Endometrial microvascular endothelial cells (primary cell): ENCODE data around the gene MRPL24. TPM values are rescaled to one million over a fixed set of nuclear protein-coding genes. Genes with fewer than 3 reads are reported as not detected.

Experiments used
- in situ Hi-C: cut with HindIII; loops from 2 replicates; pipeline ENCODE4 v1.10.0; 2017; ENCODE audit warnings: low sequenced_read_pairs, low pct_unique_long_range_greater_than_20kb; ENCODE audit errors: inconsistent ontology term
- total RNA-seq: library from RNA; depleted of rRNA; stranded (reverse); fragments of >200 nt; gene quantifications from one replicate; pipeline ENCODE4 v1.2.3, GENCODE V29; 2015; ENCODE audit errors: inconsistent ontology term

The MRPL24 gene
- total RNA-seq, result 87.7 TPM

DNA sequence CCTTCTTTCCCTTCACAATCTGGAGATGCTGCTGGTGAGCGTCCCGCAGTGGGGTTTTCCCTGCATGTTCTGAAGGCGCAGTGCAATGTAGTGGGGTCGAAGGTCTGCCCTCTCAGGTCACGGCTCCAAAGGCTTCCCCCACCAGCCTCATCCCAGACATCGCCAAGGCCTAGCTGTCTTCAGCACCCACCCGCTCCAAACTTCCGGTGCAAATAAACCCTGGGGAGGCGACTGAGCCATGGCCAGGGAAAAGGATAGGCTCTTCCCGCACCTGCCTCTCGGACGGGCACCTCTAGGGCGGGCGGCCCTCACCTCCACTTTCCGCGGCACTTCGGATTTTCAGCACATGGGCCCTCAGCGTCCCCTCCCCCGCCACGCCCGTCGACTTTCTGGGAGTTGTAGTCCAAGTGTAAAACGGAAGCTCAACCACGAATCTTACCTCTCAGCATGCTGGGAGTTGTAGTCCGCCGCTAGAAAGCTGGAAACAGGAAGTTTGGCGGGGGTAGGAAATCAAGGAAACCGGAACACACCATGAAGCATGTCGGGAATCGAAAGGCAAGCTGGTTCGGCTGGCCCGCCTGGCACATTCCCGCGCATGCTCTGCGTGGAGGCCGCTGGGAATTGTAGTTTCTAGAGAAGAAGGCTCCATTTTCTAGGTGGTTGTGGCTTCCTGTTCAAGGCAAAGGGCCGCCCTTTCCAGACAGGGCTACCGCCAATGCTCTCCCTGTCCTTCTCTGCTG is at the start of gene MRPL24:
TSS of gene MRPL24 (minus strand) at position 348 of the 740 bp plus-strand sequence. CDS start 2,384 bp downstream, outside the sequence.
- in situ Hi-C loops, result no loop called here

DNA sequence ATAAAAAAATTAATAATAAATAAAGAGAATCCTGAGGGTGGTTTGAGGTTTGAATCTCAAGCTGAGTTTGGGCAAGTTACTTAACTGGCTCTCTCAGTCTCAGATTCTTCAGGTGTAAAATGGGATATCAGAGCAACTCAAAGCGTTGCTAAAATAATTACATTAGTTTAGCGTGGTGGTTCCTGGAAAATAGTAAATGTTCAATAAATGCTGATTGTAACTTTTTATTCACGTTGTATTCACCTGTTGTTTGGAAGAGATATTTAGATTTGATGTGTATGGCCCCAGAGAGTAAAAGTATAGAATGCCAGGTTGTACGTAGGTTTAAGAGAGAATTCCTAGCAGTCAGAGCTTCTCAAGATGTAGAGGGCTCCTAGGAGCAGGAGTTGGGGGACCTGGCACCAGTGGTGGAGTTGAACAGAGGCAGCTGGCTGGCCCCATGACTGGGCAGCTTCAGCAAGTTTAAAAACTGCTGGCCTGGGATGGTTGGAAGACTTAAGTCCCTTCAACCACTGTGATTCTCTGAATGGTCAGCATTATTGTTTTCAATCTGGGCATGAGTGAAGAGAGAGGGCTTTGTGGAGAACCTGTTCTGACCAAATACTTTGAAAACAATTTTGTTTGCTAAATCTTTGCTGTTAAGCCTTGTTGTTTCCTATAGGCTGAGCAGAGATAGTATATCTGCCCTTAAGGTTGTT is 48.9 kb upstream of the MRPL24 start:
- in situ Hi-C loops, result no loop called here

DNA sequence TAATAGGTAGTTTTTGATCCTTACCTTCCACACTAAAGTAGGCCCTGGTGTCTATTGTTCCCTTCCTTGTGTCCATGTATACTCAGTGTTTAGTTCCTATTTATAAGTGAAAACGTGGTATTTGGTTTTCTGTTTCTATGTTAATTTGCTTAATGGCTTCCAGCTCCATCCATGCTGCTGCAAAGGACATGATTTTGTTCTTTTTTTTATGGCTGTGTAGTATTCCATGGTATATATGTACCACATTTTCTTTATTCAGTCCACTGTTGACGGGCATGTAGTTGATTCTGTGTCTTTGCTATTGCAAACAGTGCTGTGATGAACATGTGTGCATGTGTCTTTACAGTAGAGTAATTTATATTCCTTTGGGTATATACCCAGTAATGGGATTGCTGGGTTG is 47.2 kb upstream of the MRPL24 start:
- in situ Hi-C loops, result no loop called here

DNA sequence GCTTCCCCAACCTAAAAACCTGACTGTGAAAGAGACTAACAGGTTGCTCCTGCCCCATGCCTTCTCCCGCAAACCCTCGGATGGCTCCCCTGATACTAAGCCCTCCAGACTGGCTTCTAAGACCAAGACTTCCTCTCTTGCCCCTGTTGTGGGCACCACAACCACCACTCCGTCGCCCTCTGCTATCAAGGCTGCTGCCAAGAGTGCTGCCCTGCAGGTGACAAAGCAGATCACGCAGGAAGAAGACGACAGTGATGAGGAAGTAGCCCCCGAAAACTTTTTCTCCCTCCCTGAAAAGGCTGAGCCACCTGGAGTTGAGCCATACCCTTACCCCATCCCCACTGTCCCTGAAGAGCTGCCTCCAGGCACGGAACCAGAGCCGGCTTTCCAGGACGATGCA is 45.8 kb upstream of the MRPL24 start:
- in situ Hi-C loops, result no loop called here

DNA sequence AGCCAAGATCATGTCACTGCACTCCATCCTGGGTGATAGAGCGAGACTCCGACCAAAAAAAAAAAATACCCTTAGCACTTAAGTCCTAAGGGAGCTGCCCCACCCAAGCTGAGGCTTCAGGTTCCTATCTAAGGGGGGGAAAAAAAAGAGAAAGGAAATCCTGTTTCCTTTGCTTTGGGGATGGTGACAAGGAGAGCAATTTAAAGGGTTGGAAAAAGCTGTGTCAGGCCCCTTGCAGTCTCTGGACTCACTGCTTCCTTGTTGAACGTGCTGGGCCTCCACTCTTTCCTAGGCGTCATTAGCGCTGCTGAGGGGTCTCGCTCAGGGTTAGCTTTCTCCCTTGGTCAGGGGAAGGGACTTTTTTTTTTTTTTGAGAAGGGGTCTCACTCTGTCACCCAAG is 44.6 kb upstream of the MRPL24 start:
- in situ Hi-C loops, result no loop called here

DNA sequence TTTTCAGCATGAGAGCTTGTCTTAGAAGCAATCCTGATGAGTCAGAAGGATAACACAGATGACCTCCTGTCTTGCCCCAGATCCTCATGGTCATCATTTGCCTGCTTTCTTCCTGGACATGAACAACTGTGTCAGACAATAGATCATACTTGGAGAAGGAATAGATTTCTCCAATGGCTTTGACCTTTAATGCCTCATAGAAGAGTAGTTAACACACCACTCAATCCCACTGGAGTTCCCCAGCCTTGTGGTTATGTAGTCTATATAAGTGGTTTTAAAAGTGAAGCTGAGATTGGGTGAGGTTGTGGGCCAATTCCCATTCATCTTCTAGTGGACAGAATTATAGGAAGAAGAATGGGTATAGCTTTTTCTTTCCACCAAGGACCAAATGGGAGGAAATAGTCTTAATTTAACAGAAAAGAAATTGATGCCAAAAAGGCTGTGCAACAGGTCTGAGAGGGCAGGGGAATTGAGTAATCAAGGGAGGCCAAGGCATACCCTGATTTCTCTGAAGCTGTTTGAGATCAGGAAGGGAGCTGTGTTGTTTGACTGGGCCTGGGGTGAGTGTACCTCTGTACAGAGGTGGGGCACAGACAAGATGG is 40.8 kb upstream of the MRPL24 start:
- in situ Hi-C loops, result no loop called here

GRCh38 chr1:156777573-156777972 is 36.7 kb upstream of the MRPL24 start:
- in situ Hi-C loops, result no loop called here

DNA sequence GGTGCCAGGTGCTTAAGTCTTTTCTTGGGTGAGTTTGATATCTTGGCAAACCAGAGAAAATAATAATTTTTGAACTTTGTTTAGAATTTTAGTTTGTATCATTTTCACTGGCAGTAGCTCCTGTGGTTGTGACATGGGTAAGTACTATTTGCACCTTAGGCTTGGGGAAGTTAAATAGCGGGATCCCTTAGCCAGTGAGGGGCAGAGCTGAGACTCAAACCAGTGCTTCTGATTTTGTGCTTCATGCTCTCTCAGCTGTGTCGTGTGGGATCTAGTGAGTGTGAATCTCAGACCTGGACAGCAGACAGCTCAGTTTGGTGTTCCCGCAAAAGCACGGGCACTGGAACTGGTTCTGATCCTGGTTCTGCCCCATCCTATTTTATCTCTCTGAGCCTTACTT is 36.1 kb upstream of the MRPL24 start:
- in situ Hi-C loops, result no loop called here

- in situ Hi-C loops, result no loop called here
Measured at GRCh38 chr1:156775799-156776198, 34.9 kb upstream of the MRPL24 start.

GRCh38 chr1:156773607-156774006 is 32.7 kb upstream of the MRPL24 start:
- in situ Hi-C loops, result no loop called here

GRCh38 chr1:156772728-156773497 is 32.0 kb upstream of the MRPL24 start:
- in situ Hi-C loops, result no loop called here

DNA sequence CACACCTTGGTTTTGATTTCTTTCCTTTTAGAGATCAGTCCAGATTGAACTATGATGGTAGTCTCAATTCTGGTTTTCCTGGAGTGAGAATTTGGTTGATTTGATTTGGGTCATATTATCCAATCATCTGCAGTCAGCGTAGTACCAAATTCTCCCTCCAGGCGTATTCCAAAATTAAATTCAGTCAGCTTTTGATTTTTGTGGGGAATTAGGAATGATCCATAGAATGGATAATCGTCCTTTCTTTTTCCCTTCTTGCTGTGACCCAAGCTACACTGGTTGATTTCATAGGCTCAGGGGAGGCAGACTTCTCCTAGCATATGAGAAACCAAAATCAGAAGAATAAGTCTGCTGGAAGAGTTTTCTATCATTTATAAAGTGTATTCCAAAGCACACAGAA is 31.3 kb upstream of the MRPL24 start:
- in situ Hi-C loops, result no loop called here

- in situ Hi-C loops, result no loop called here
Measured at GRCh38 chr1:156768610-156769295, 27.9 kb upstream of the MRPL24 start.

GRCh38 chr1:156767879-156768604 is 27.2 kb upstream of the MRPL24 start:
- in situ Hi-C loops, result no loop called here

DNA sequence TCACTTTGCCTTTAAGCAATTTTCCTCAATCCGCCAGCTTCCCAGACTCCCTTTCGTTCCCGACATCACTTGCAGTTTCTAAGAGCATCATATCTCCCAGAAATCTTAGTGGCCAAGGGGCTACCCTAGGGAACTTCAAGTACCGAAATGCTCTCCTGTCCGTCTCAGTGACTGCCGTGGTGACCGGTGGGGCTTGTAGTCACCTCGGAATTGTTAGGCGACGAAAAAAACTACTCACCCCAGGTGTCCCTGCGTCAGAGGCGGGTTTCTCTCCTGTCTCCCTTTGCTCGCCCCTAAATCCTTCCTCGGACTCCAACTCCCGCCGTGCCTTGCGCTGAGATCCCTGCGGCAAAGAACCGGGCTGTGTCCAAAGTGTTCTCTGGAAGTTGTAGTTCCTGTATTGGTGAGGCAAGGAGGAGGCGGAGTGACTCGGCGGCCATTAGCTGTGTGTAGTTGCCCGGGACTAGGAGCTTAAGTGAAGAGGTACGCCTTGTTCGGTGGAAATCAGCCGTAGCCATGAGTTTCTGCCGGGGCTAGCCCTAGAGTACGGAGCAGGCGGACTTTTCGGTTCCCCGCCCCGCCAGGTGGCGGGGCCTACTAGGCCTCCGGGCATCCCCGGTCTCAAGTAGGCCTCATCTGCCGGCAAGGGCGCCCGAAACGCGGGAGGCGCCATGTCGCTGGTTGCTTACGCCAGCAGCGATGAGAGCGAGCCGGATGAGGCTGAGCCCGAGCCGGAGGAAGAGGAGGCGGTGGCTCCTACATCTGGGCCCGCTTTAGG is 26.4 kb upstream of the MRPL24 start, which contains the start of gene PRCC:
TSS of gene PRCC (plus strand) at position 435 of the 778 bp plus-strand sequence. CDS start at position 672, 237 bp downstream.
- in situ Hi-C loops, result no loop called here

DNA sequence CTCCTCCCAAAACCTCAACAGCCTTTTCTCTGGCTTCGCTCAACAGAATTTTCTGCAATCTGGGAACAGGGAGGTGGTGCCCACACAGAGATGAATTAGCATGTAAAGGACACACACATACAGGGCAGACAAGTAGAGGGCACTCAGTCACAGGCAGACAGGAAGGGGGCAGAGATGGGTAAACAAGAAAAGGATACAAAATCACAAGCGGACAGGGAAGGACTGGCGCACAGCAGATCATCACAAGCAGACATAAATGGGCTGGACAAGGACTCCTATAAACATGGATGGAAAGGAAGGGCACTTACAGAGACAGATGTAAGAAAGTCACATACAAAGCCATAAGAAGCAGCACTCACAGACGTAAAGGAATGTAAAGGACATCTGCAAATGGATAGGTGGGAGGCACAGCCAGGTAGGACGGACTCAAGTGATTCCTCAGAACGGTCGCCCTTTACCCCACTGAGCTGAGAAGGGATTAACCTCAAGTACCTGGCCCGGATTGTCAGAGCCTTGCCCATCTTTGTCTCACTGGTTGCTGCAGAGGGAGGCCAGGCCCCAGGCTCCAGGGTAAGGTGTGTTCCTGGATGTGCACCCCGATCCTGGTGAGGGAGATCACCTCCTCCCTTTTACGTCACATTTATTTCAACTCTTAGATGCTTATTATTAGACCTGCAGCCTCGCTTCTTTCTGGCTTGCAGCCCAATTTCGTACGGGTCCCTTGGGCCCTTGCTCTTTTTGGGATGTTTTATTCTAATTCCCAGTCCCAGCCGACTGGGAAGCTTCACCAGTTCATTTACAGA is 25.6 kb upstream of the MRPL24 start:
- in situ Hi-C loops, result no loop called here

GRCh38 chr1:156765666-156766065 is 24.8 kb upstream of the MRPL24 start:
- in situ Hi-C loops, result no loop called here
